NCI-H1417 treated with DMSO at 0.1 percent for 48 hours (cell line): Measurements from ENCODE around the gene CLDN6.
A peak's percentile ranks its signal among the peaks of the same experiment; 100 is the strongest.

Experiments
- DNase-seq: peaks from one replicate; lab custom pipeline; 2025; lab: John Stamatoyannopoulos, UW

The CLDN6 gene

GRCh38 chr16:2987286-2987685 is 30.7 kb downstream of the CLDN6 start:
- no peak for DNase-seq

DNA sequence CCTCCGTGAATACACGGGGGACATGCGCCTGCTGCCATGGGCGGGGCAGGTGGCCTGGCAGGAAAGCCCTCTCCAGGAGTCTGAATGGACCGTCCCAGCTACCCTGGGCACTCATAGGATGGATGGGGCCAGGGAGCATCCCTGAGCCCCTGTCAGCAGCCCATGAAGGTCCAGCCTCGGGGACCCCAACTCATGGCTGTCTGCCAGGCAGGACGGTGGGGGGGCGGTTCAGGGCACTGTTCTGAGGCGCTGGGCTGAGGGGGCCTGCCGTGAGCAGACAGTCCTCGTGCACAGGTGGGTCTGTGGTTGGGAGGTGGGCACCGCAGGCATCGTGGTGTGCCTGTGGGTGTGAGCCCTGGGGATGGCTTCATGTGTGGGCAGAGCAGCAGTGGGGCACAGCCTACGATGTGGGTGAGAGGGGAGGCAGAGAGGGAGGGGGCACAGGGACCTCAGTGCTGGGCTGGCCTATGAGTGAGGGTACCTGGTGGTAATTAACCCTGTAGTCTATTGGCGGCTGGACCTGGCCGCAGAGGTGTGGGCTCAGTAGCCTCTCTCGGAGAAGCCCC is 31.3 kb downstream of the CLDN6 start:
- DNase-seq, result no peak

- no peak for DNase-seq
Measured at GRCh38 chr16:2985893-2986355, 32.1 kb downstream of the CLDN6 start.

DNA sequence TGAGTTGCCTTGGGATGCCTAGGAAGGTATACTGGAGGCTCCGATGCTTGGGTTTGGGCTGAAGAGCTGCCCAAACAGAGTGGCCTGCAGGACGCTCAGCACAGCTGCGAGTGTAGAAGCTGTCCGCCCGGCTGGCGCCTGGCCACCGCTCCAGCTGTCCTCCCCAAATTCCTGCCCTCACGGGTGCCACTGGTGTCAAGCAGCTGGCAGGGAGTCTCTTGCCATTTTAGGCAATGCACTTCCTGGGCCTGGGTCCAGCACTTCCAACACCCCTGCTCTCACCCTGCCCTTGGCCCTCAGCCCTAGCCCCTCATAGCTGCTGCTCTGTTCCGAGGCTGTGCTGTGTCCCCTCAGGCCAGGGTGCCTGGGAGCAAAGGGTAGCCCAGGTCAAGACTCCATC is 32.5 kb downstream of the CLDN6 start:
- no peak for DNase-seq

- DNase-seq, result no peak
Measured at GRCh38 chr16:2983706-2984136, 34.3 kb downstream of the CLDN6 start.

- no peak for DNase-seq
Measured at GRCh38 chr16:2982402-2982801, 35.6 kb downstream of the CLDN6 start.

DNA sequence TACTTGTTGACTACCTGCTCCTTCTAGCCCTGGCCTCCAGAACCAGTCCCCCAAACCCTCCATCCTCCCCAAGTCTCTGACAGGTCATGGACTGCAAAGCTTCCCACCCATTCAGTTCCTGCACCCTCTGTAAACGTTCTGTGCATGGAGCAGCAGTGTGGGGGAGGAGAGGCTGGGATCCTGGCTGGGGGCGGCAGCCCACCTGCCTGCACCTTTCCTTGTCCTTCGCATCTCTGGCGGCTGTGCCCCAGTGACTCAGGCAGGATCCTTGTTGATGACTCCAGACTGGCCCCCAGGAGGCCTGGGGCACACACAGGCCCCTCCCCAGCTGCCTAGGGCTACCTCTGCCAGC is 36.1 kb downstream of the CLDN6 start:
- DNase-seq, result no peak

DNA sequence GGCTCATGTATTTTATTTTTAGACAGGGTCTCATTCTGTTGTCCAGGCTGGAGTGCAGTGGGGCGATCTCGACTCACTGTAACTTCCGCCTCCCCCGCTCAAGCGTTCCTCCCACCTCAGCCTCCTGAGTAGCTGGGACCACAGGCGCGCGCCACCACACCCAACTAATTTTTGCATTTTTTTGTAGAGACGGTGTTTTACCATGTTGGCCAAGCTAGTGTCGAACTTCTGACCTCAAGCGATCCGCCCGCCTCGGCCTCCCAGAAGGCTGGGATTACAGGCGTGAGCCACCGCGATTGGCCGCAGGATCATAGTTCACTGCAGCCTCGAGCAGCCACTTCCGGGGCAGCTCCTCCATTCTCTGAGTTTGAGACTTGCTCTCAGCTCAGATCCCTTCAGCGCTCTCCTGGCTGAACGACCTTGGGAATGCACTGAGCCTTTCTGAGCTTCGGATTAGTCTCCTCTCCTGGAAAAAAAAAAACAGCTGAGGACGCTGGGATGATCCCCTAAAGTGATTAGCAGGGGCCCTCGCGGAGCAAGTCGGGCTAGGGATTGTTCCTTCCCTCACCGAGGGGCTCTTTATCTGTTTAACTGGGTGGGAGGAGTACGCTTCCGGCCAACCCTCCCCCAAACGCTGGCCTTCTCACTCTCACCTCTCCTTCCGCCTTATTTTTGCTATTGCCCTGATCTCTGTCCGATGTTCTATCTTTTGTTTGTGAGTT is 36.6 kb downstream of the CLDN6 start:
- DNase-seq, result no peak

DNA sequence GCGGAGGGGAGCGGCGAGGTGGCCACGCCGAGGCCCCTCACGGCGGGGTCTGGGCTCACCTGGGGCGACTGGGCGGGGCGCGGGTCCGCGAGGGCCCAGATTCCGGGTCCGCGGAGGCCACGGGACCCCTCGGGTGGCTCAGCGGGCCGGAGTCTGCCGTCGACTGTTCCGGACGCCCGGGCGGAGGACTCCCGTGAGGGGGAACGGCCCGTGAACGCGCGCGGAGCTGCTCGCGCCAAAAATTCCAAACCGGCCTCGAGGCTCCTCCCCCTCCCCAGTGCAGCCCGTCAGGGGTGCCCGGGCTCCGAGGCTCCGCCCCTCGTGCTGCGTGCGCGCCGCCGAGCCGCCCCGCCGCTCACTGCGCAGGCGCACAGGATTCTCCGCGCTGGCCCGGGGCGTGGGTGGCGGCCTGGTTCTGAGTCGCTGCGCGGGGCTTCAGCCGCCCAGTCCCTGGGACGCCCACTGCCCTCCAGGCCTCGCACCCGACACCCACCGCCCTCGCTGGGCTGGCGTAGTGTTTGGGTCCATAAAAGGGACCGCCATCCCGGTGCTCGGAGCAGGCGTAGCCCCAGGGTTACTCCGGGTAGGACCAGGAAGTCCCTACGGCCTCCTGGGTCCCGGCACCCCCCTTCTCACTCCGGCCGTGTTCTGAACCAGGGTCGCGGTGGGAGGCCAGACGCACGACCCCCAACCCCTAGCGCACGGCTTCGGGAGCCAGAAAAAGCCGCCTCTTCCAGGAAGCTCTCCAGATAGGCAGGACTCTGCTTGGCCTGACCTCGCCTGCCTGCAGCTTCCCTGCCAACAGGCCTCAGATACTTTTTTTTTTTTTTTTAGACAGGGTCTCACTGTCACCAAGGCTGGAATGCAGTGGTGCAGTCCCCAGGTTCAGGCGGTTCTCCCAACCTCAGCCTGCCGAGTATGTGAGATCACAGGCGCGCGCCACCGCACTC is 37.5 kb downstream of the CLDN6 start, which contains the start of gene PKMYT1:
Gene PKMYT1 (minus strand): TSS at position 220 of the 950 bp plus-strand sequence. CDS start 789 bp downstream, outside the sequence.
- peak; percentile 45 for DNase-seq

DNA sequence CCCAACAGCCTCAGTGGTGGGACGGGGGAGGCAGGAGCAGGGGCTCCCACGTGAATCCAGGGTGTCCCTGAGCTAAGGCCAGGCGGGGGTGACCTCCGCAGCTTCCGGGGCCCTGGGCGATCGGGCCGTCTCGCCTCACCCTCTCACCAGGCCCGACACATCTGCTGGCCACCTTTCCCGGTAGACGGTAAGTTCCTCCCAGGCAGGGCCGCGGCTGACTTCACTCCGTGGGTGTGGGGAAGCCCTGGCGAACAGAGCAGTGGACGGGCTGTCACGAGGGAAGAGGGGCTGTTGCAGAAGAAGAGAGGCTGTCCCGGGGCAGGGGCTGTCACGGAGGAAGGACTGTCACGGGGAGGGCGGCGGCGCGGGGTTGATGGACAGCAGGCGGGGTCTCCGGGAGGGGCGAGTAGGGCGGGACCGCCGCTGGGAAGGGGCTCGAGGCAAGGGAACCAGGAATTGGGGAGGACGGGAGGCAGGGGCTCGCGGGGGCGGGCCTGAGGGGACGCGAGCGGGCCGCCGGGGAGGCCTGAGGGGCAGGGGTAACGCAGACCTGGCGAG is 38.2 kb downstream of the CLDN6 start:
- DNase-seq, result no peak

GRCh38 chr16:2977440-2977839 is 40.5 kb downstream of the CLDN6 start:
- no peak for DNase-seq

DNA sequence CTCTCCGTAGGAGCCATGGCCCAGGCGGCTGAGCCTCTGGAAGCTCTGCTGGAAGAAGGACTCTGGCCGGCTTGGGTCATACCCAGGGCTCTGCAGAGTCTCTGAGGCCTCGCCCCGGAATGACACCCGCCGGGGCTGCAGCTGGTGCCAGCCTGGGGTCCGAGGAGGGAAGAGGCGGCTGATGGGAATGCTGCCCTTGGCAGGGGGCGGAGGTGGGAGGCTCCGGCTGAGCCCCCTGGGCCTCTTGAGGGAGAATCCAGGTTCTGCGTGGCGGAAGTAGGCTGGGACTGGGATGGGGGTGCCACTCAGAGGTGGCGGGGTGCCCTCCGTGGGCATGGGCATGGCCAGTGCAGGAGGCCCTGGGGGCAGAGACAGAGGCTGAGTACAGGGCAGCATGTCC is 41.3 kb downstream of the CLDN6 start:
- DNase-seq, result no peak

GRCh38 chr16:2976201-2976600 is 41.8 kb downstream of the CLDN6 start:
- DNase-seq, result no peak

- no peak for DNase-seq
Measured at GRCh38 chr16:2975161-2975795, 42.7 kb downstream of the CLDN6 start.

DNA sequence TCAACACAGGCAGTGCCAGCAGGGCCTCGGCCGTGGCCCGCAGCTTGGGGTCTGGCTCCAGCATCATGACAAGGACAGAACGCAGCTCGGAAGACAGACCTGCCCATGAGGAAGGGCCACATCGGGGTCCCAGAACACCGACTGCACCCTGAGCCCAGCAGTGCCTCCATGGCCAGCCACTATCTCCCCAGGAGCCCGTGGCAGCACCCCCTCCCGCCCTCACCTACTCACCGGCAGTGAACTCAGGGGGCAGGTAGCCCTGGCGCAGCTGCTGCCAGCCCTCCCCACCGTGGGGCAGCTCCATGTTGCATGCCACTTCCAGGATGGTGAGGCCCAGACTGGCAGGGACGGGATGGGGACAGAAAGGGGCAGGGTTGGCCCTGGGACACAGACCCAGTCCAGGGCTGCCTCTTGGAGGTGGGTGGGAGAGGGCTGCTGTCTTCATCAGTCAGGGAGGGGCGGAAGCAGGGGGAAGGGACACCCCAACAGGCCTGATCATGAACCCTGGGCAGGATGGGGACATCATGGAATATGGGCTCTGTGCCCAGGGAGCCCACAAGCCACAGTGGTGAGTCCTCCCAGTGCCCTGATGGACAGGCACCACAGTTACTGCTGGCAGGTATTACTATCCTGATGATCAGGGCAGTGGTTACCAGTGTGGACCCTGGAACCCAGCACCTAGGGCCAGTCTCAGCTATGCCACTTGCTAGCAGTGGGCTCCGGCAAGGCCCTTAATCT is 43.5 kb downstream of the CLDN6 start:
- DNase-seq, result no peak

GRCh38 chr16:2973605-2974318 is 44.2 kb downstream of the CLDN6 start:
- DNase-seq, result no peak

- DNase-seq, result no peak
Measured at GRCh38 chr16:2973093-2973492, 44.9 kb downstream of the CLDN6 start.

DNA sequence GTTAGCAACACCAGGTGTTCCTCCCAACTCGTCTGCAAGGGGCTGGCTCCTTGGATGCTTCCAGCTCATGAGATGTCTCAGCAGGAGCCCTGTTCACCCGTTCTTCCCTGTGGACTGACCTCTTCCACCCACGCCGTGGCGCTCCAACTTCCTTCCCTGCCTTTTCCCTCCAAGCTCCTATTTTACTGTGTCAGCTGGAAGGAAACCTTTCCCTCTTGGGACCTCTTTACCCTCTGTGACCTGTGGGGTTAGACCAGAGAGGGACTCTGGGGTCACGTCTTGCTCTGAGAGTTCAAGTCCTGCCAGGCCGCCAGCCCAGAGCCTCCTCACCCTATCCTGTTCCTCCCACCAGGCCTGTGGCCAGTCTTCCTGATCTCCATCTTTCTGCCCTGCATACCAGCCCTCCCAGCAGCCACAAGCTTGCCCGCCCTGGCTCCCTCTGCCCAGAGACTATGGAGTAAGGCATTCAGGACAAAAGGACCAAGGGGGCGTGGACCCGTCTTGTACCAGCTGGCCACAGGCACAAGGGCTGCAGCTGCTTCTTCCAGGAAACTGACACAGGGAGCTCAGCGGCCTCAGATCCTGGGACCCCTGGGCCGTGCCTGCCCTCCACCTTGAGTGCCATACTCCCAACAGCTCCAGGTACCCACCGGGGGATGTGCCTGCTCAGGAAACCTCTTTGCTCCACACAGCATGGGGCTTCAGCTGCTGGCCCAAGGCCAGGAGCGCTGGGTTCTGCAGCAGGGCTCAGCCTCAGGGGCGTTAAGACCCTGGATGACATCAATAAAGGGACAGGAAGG is 45.8 kb downstream of the CLDN6 start:
- DNase-seq, result no peak

DNA sequence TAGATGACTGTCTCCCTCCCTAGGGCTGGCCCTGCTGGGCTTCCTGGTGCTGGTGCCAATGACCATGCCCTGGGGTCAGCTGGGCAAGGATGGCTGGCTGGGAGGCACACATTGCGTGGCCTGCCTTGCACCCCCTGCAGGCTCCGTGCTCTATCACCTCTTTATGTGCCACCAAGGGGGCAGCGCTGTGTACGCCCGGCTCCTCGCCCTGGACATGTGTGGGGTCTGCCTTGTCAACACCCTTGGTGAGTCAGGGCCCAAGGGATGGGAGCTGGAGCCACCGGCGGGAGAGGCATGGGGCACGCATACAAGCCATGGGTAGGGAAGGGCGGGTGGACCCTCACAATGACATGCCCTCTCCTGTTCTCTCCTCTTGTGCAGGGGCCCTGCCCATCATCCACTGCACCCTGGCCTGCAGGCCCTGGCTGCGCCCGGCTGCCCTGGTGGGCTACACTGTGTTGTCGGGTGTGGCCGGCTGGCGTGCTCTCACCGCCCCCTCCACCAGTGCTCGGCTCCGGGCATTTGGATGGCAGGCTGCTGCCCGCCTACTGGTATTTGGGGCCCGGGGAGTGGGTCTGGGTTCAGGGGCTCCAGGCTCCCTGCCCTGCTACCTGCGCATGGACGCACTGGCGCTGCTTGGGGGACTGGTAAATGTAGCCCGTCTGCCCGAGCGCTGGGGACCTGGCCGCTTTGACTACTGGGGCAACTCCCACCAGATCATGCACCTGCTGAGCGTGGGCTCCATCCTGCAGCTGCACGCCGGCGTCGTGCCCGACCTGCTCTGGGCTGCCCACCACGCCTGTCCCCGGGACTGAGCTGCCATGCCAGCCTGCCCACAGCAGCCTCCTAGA is 46.6 kb downstream of the CLDN6 start:
- DNase-seq, result no peak
